GM12801 (cell line): ENCODE results near the gene HOXB4.

Experiments
- TF ChIP-seq, protein P1 (sequence below): IDR thresholded peaks from one replicate; pipeline ENCODE4 v1.5.1; 2011; ENCODE audit warnings: control low read depth; ENCODE audit not compliant: insufficient read length; ENCODE audit errors: extremely low read depth

The HOXB4 gene

GRCh38 chr17:48542114-48542656, 36.0 kb downstream of the HOXB4 start:
- TF ChIP-seq, protein P1, sequence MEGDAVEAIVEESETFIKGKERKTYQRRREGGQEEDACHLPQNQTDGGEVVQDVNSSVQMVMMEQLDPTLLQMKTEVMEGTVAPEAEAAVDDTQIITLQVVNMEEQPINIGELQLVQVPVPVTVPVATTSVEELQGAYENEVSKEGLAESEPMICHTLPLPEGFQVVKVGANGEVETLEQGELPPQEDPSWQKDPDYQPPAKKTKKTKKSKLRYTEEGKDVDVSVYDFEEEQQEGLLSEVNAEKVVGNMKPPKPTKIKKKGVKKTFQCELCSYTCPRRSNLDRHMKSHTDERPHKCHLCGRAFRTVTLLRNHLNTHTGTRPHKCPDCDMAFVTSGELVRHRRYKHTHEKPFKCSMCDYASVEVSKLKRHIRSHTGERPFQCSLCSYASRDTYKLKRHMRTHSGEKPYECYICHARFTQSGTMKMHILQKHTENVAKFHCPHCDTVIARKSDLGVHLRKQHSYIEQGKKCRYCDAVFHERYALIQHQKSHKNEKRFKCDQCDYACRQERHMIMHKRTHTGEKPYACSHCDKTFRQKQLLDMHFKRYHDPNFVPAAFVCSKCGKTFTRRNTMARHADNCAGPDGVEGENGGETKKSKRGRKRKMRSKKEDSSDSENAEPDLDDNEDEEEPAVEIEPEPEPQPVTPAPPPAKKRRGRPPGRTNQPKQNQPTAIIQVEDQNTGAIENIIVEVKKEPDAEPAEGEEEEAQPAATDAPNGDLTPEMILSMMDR: no peak

- TF ChIP-seq, protein P1: no peak
Measured at GRCh38 chr17:48541577-48542113, 36.5 kb downstream of the HOXB4 start.

- TF ChIP-seq, protein P1: no peak
Measured at GRCh38 chr17:48541036-48541576, 37.0 kb downstream of the HOXB4 start.

DNA sequence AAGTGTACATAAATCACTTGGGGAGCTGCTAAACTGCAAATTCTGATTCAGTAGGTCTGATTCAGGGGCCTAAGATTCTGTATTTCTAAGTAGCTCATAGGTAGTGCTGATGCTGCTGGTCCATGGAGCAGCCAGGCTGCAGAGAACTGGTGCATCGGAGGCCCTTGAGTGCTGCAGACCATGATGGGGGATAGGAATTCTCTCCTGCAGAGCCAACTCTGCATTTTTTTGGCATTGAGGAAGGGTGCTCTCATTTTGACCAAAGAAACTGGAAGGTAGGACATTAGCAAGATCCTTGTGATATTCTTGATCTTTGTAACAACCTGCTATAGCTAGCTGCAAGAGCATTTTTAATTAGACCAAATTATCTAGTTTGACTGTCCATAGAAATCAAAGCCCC, 37.9 kb downstream of the HOXB4 start:
- TF ChIP-seq, protein P1: no peak

GRCh38 chr17:48539177-48539576, 39.0 kb downstream of the HOXB4 start:
- TF ChIP-seq, protein P1: no peak

DNA sequence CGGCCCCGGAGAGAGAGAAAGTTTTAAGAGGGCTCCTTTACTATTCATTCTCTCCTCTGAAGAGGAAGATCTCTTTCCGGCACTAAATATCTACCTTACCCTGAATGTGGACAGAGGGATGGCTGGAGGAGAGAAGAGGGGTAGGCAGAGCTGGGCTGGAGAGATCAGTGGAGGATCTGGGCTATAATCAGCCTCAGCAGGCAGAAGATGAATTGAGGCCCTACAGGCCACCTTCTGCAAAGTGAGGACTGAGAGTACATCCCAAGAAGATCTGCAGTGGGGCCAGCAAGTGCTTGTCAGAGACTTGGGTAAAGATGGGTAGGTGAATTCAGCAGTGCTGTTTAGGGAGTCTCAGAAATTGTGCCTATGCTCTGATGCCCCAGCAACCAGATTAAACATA, 40.8 kb downstream of the HOXB4 start:
- TF ChIP-seq, protein P1: no peak

GRCh38 chr17:48532261-48532660, 45.9 kb downstream of the HOXB4 start:
- TF ChIP-seq, protein P1: no peak
